Nephron (organoid): ENCODE measurements around the gene TUBB4B.
A peak's percentile ranks its signal among the peaks of the same experiment; 100 is the strongest.

Source experiments
- H3K27ac Mint-ChIP-seq, 3 experiments: 2 replicates each; pipeline ENCODE4 v1.8.0; 2020; ENCODE audit warnings: mixed read lengths in 3 of 3, mild to moderate bottlenecking in 2 of 3, moderate library complexity in 1 of 3
- H3K27me3 Mint-ChIP-seq: 2 replicates; pipeline ENCODE4 v1.8.0; 2021; ENCODE audit warnings: low read depth, mild to moderate bottlenecking, moderate library complexity, mixed read lengths
- H3K36me3 Mint-ChIP-seq: 2 replicates; pipeline ENCODE4 v1.8.0; 2020; ENCODE audit warnings: low read depth, mixed read lengths
- H3K4me1 Mint-ChIP-seq: 2 replicates; pipeline ENCODE4 v1.8.0; 2020; ENCODE audit warnings: mixed read lengths
- H3K4me3 Mint-ChIP-seq, 3 experiments: 2 replicates each; pipeline ENCODE4 v1.8.0; 2020; ENCODE audit warnings: mild to moderate bottlenecking in 3 of 3, mixed read lengths in 3 of 3, moderate library complexity in 2 of 3
- H3K9me3 Mint-ChIP-seq: 2 replicates; pipeline ENCODE4 v1.8.0; 2020; ENCODE audit warnings: mixed read lengths
- CTCF ChIP-seq, 3 experiments: fragments of 200-600 bp; sonication (generic); IDR thresholded peaks; one replicate each; pipeline ENCODE4 v1.5.0; 2021; ENCODE audit warnings: antibody characterized with exemption in 3 of 3; ENCODE audit not compliant: unreplicated experiment in 3 of 3

Gene TUBB4B

GRCh38 chr9:137278061-137278701 lies 37.1 kb downstream of the TUBB4B start:
- Mint-ChIP-seq H3K9me3 (no peaks in the 10 kb centered on the region), H3K4me3 (peak overlapping the region; percentile 61 to 81 (median 77)), H3K36me3 (peaks cover 8% of the 10 kb centered on the region), H3K27ac (peak overlapping the region in 2 of 3 experiments; percentile 27 to 99), H3K27me3 (peaks cover 13% of the 10 kb centered on the region), H3K4me1 (peaks cover 27% of the 10 kb centered on the region)
- TF ChIP-seq CTCF (IDR thresholded peaks at IDR 0.05; ENCODE audit: unreplicated experiment in 3 of 3): no peak

- H3K27ac Mint-ChIP-seq: no peak overlapping the region
- TF ChIP-seq CTCF (IDR thresholded peaks at IDR 0.05; ENCODE audit: unreplicated experiment in 3 of 3): no peak
- H3K27me3 Mint-ChIP-seq: peaks cover 13% of the 10 kb centered on the region
- H3K9me3 Mint-ChIP-seq: no peaks in the 10 kb centered on the region
- no peak overlapping the region for H3K4me3 Mint-ChIP-seq
- peaks cover 4% of the 10 kb centered on the region for H3K36me3 Mint-ChIP-seq
- H3K4me1 Mint-ChIP-seq: peaks cover 27% of the 10 kb centered on the region
Measured at GRCh38 chr9:137278721-137279711, 37.9 kb downstream of the TUBB4B start.

- Mint-ChIP-seq H3K36me3 (peaks cover 4% of the 10 kb centered on the region), H3K4me3 (peak overlapping the region in 1 of 3 experiments; percentile 10), H3K27ac (no peak overlapping the region), H3K9me3 (no peaks in the 10 kb centered on the region), H3K4me1 (peaks cover 22% of the 10 kb centered on the region), H3K27me3 (peaks cover 13% of the 10 kb centered on the region)
- TF ChIP-seq CTCF (IDR thresholded peaks at IDR 0.05; ENCODE audit: unreplicated experiment in 3 of 3): no peak
Measured at GRCh38 chr9:137279741-137280473, 38.8 kb downstream of the TUBB4B start.

- H3K27me3 Mint-ChIP-seq: peaks cover 13% of the 10 kb centered on the region
Measured at GRCh38 chr9:137280474-137281344, 39.6 kb downstream of the TUBB4B start.

More at GRCh38 chr9:137280474-137281344, 39.6 kb downstream of the TUBB4B start:
- Mint-ChIP-seq H3K27ac (no peak overlapping the region), H3K4me3 (no peak overlapping the region), H3K4me1 (peaks cover 15% of the 10 kb centered on the region), H3K36me3 (peaks cover 4% of the 10 kb centered on the region), H3K9me3 (no peaks in the 10 kb centered on the region)
- peak; percentile 48 to 75 (median 51) for TF ChIP-seq CTCF (IDR thresholded peaks at IDR 0.05; ENCODE audit: unreplicated experiment in 3 of 3)
